ENCODE data around the gene IL1RN.

GRCh38 chr2:113092864-113093612 is 34.4 kb upstream of the IL1RN start:
- no peak for TF ChIP-seq AKNA (CRISPR knock-in tag; IDR thresholded peaks at IDR 0.05; ENCODE audit: borderline replicate concordance)
- TF ChIP-seq IRF1 (CRISPR knock-in tag; IDR thresholded peaks at IDR 0.05; ENCODE audit: low read depth) = no peak
- TF ChIP-seq PCBP2 (optimal IDR thresholded peaks at IDR 0.05; ENCODE audit: low read depth, low read length, poor library complexity, severe bottlenecking) = no peak
- TF ChIP-seq ZKSCAN5 (CRISPR knock-in tag; IDR thresholded peaks at IDR 0.05) = no peak
- TF ChIP-seq CTCF (CRISPR knock-in tag; IDR thresholded peaks at IDR 0.05) = no peak
- no peak for TF ChIP-seq FUBP1 (CRISPR knock-in tag; IDR thresholded peaks at IDR 0.05; ENCODE audit: borderline replicate concordance)
- no peak for TF ChIP-seq POLR2AphosphoS5 (IDR thresholded peaks at IDR 0.05; ENCODE audit: low read depth, low read length)
- no peak for TF ChIP-seq EZH2 (conservative IDR thresholded peaks at IDR 0.05; ENCODE audit: low read depth, low read length)
- TF ChIP-seq E2F5 (CRISPR knock-in tag; conservative IDR thresholded peaks at IDR 0.05) = no peak
- TF ChIP-seq ZNF143 (CRISPR knock-in tag; IDR thresholded peaks at IDR 0.05) = no peak
- TF ChIP-seq MTA3 (CRISPR knock-in tag; IDR thresholded peaks at IDR 0.05) = no peak
- no peak for TF ChIP-seq KLF9 (CRISPR knock-in tag; IDR thresholded peaks at IDR 0.05; ENCODE audit: low read depth)
- no peak for TF ChIP-seq NFE2L1 (CRISPR knock-in tag; IDR thresholded peaks at IDR 0.05; ENCODE audit: borderline replicate concordance)
